Ascending aorta (tissue), 2 donors: Measurements from ENCODE around the gene XBP1. TPM values are rescaled to one million over a fixed set of nuclear protein-coding genes. Genes with fewer than 3 reads are reported as not detected.
"Not testable (repeated sequence)": the region's sequence is repeated elsewhere in the genome, so short reads cannot be mapped to it uniquely, and the experiment has no call there.

ENCODE experiments used
- DNase-seq, 2 donors: peaks; one replicate each; pipeline ENCODE4 v3.0.0-alpha.2; 2019; ENCODE audit warnings: low spot score in 2 of 2
- H3K27ac ChIP-seq, 2 donors: fragments of 200-600 bp; sonication (generic); one replicate each; pipeline ENCODE4 v1.5.1; 2016 to 2017; ENCODE audit warnings: mild to moderate bottlenecking in 1 of 2
- H3K27me3 ChIP-seq: fragments of 200-600 bp; sonication (generic); one replicate; pipeline ENCODE4 v1.5.1; 2017
- H3K36me3 ChIP-seq, 2 donors: fragments of 200-600 bp; sonication (generic); one replicate each; pipeline ENCODE4 v1.5.1; 2016
- H3K4me1 ChIP-seq, 2 donors: fragments of 200-600 bp; sonication (generic); one replicate each; pipeline ENCODE4 v1.5.1; 2016 to 2017; ENCODE audit warnings: mild to moderate bottlenecking in 1 of 2
- H3K4me3 ChIP-seq, 2 donors: fragments of 200-600 bp; sonication (generic); one replicate each; pipeline ENCODE4 v1.5.1; 2016 to 2017; ENCODE audit warnings: mild to moderate bottlenecking in 1 of 2
- H3K9me3 ChIP-seq, 2 donors: fragments of 200-600 bp; sonication (generic); one replicate each; pipeline ENCODE4 v1.5.1; 2016
- intact Hi-C: fragments of 100-400 bp; cut with DNase I; formaldehyde crosslinking; loops from one replicate; pipeline ENCODE4 v1.15.1; 2023
- total RNA-seq: library from RNA; depleted of rRNA; stranded (reverse); fragments of >200 nt; gene quantifications from one replicate; pipeline ENCODE4 v1.1.0, GENCODE V29; 2016
- TF ChIP-seq, protein P1 (sequence below), 3 experiments: fragments of 200-600 bp in 2 of 3; fragments of 450-650 bp in 1 of 3; sonication (generic) in 2 of 3; IDR thresholded peaks; one replicate each; pipeline ENCODE4 v1.5.1; 2016 to 2019; ENCODE audit warnings: antibody characterized with exemption in 3 of 3, mild to moderate bottlenecking in 1 of 3, moderate library complexity in 1 of 3

The XBP1 gene
- total RNA-seq = 158 TPM

GRCh38 chr22:28800308-28801041 lies at the start of gene XBP1:
Gene XBP1, minus strand, starts transcription at chr22:28800569.
- peak within 1 kb of the TSS; percentile 96 to 100 for H3K4me3 ChIP-seq
- intact Hi-C loops = loop anchor here (1.0 to 5.0 kb wide), 5 partner anchors 27 to 242 kb away; partner anchors contain the start of genes HSCB, TTC28 and ZNRF3
- H3K4me1 ChIP-seq = peaks cover 17 to 30% of the 10 kb centered on the region in 2 donors
- H3K9me3 ChIP-seq = no peaks in the 10 kb centered on the region
- peaks cover 19 to 25% of the 10 kb centered on the region in 2 donors for H3K36me3 ChIP-seq
- peak within 1 kb of the TSS; percentile 100 for H3K27ac ChIP-seq
- no peaks in the 10 kb centered on the region for H3K27me3 ChIP-seq
- TF ChIP-seq, protein P1, sequence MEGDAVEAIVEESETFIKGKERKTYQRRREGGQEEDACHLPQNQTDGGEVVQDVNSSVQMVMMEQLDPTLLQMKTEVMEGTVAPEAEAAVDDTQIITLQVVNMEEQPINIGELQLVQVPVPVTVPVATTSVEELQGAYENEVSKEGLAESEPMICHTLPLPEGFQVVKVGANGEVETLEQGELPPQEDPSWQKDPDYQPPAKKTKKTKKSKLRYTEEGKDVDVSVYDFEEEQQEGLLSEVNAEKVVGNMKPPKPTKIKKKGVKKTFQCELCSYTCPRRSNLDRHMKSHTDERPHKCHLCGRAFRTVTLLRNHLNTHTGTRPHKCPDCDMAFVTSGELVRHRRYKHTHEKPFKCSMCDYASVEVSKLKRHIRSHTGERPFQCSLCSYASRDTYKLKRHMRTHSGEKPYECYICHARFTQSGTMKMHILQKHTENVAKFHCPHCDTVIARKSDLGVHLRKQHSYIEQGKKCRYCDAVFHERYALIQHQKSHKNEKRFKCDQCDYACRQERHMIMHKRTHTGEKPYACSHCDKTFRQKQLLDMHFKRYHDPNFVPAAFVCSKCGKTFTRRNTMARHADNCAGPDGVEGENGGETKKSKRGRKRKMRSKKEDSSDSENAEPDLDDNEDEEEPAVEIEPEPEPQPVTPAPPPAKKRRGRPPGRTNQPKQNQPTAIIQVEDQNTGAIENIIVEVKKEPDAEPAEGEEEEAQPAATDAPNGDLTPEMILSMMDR (IDR thresholded peaks at IDR 0.05) = no peak
- peak; percentile 76 to 97 for DNase-seq

DNA sequence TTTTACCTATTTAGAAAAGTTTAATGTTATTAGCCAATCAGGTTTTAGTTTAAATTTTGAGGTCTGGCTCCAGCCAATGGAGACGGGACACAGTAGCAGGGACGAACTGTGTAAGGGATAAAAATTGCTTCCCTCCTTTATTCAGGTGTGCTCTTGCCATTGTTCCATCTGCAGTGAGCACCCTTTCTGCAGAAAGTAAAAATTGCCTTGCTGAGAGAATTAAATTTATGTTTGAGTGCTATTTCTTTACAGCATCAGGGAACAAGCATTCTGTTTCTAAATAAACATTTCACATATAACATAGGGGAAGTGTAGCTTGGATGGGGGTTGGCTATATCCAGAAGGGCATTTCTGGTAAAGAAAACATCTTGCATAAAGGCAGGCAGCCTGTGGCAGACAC lies 46.6 kb upstream of the XBP1 start:
- H3K27ac ChIP-seq = no peak overlapping the region
- intact Hi-C loops = no loop called here
- H3K36me3 ChIP-seq = no peaks in the 10 kb centered on the region
- DNase-seq = no peak
- no peaks in the 10 kb centered on the region for H3K4me1 ChIP-seq
- TF ChIP-seq, protein P1 (IDR thresholded peaks at IDR 0.05) = no peak
- no peaks in the 10 kb centered on the region for H3K27me3 ChIP-seq
- H3K9me3 ChIP-seq = peaks cover 5 to 10% of the 10 kb centered on the region in 2 donors
- H3K4me3 ChIP-seq = no peak overlapping the region

GRCh38 chr22:28844277-28844676 lies 43.9 kb upstream of the XBP1 start:
- H3K27ac ChIP-seq, H3K4me1 ChIP-seq, H3K4me3 ChIP-seq, H3K36me3 ChIP-seq, DNase-seq, intact Hi-C loops, H3K27me3 ChIP-seq: not testable (repeated sequence)
- H3K9me3 ChIP-seq = peaks cover 5 to 10% of the 10 kb centered on the region in 2 donors

DNA sequence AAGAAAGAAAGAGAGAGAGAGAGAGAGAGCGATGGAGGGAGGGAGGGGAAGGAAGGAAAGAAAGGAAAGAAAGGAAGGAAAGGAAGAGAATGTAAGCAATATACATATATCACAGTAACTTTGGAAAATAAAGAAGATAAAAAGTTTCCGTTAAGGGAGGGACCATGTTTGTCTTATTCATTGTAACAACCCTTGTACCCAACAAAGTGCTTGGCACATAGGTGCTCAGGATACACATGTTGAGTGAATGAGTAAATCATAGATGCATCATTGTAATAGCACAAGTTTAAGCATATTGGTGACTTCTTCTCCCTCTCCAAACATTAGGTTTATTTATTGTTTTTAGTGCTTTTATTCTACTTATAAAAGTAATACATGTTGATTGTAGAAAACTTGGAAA lies 43.3 kb upstream of the XBP1 start:
- H3K4me1 ChIP-seq = no peaks in the 10 kb centered on the region
- no peaks in the 10 kb centered on the region for H3K27me3 ChIP-seq
- no peaks in the 10 kb centered on the region for H3K36me3 ChIP-seq
- TF ChIP-seq, protein P1 (IDR thresholded peaks at IDR 0.05) = no peak
- intact Hi-C loops = no loop called here
- no peak overlapping the region for H3K4me3 ChIP-seq
- no peak for DNase-seq
- no peak overlapping the region for H3K27ac ChIP-seq
- peaks cover 5 to 10% of the 10 kb centered on the region in 2 donors for H3K9me3 ChIP-seq

DNA sequence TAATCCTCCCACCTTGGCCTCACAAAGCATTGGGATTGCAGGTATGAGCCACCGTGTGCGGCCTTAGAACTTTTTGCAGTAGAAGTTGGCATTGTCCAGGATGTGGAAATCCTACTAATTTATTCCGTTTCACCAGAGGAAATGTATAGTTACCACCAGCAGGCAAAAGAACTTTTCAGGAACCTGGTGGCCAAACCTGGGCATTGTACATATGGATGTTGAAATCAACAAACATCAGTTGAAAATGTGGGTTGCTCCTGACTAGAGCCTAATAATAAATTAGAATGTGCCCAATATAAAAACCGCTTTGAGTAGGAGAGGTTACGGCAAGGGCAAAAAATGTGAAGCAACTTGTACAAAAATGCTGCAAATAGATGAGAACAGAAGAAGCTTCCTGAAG lies 40.7 kb upstream of the XBP1 start:
- no peak for DNase-seq
- H3K4me1 ChIP-seq = no peaks in the 10 kb centered on the region
- no peaks in the 10 kb centered on the region for H3K36me3 ChIP-seq
- no peaks in the 10 kb centered on the region for H3K9me3 ChIP-seq
- H3K4me3 ChIP-seq = no peak overlapping the region
- no peak overlapping the region for H3K27ac ChIP-seq
- TF ChIP-seq, protein P1 (IDR thresholded peaks at IDR 0.05) = no peak
- intact Hi-C loops = no loop called here
- H3K27me3 ChIP-seq = no peaks in the 10 kb centered on the region

DNA sequence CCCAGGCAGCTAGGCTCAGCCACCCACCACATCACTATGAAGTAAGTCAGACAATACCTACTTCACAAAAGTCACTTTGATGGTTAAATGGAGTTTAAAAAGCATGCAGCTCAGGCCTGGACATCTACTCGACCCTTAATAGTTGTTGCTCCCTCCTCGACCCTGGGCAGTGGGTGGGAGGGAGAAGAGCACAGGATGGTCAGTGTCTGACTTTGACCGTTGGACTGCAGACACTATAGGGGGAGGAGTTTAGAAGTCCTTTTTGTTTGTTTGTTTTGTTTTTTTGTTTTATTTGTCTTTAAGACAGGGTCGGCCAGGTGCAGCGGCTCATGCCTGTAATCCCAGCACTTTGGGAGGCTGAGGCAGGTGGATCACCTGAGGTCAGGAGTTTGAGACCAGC lies 38.6 kb upstream of the XBP1 start:
- no peak overlapping the region for H3K27ac ChIP-seq
- H3K36me3 ChIP-seq = no peaks in the 10 kb centered on the region
- intact Hi-C loops = no loop called here
- H3K4me3 ChIP-seq = no peak overlapping the region
- TF ChIP-seq, protein P1 (IDR thresholded peaks at IDR 0.05) = no peak
- no peak for DNase-seq
- H3K4me1 ChIP-seq = no peaks in the 10 kb centered on the region
- H3K27me3 ChIP-seq = no peaks in the 10 kb centered on the region
- no peaks in the 10 kb centered on the region for H3K9me3 ChIP-seq
